Measurements from ENCODE around the gene CHMP3. TPM values are rescaled to one million over a fixed set of nuclear protein-coding genes. Genes with fewer than 3 reads are reported as not detected.

The CHMP3 gene
- 100 to 1,000 TPM; 104 to 139 (median 122) TPM for total RNA-seq

GRCh38 chr2:86562922-86563649, at the start of gene CHMP3:
Gene CHMP3 (minus strand): TSS chr2:86563443. CDS start chr2:86563348, 95 bp downstream.
- no peaks in the 10 kb centered on the region for H3K36me3 ChIP-seq
- no peak for TF ChIP-seq CTCF (IDR thresholded peaks at IDR 0.05)
- TF ChIP-seq POLR2A (IDR thresholded peaks at IDR 0.05): peak; percentile 74 to 86
- no peaks in the 10 kb centered on the region for H3K9me3 ChIP-seq
- H3K4me1 ChIP-seq: peaks cover 0 to 23% (median 5%) of the 10 kb centered on the region in 4 donors
- peak within 1 kb of the TSS; percentile 55 to 96 (median 76) for H3K4me3 ChIP-seq
- DNase-seq: peak; percentile 95 to 98 (median 95)
- H3K27me3 ChIP-seq: no peaks in the 10 kb centered on the region
- peak within 1 kb of the TSS; percentile 91 to 100 (median 96) for H3K27ac ChIP-seq

- Histone ChIP-seq H3K27ac (no peak overlapping the region), H3K27me3 (no peaks in the 10 kb centered on the region), H3K36me3 (peaks cover 0 to 83% (median 0%) of the 10 kb centered on the region in 3 donors), H3K4me3 (no peak overlapping the region), H3K9me3 (no peaks in the 10 kb centered on the region), H3K4me1 (no peaks in the 10 kb centered on the region)
- no peak for TF ChIP-seq POLR2A (IDR thresholded peaks at IDR 0.05)
- TF ChIP-seq CTCF (IDR thresholded peaks at IDR 0.05): no peak
- DNase-seq: no peak
These were observed 47.6 kb upstream of the CHMP3 start for GRCh38 chr2:86610871-86611270.

DNA sequence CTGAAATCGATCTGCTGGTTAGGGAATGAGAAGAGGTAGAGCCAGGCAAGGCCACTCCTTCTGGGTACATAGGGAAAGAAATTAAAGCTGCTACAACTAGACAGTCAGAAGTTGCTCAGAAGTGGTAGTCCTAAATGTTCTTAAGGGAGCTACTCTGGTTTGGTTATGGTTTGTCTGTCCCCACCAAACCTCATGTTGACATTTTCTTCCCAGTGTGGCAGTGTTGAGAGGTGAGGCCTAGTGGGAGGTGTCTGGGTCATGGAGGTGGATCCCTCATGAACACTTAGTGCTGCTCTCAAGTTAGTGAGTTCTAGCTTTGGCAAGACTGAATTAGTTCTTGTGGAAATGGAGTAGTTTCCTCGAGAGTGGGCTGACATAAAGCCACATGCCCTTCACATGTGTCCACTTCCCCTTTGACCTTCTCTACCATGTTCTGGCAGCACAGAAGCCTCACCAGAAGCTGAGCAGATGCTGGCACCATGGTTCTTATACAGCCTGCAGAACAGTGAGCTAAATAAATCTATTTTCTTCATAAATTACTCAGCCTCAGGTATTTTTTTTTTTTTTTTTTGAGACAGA, 45.7 kb upstream of the CHMP3 start:
- no peak for DNase-seq
- no peaks in the 10 kb centered on the region for H3K4me1 ChIP-seq
- no peaks in the 10 kb centered on the region for H3K27me3 ChIP-seq
- peaks cover 0 to 84% (median 0%) of the 10 kb centered on the region in 3 donors for H3K36me3 ChIP-seq
- H3K9me3 ChIP-seq: no peaks in the 10 kb centered on the region
- no peak overlapping the region for H3K27ac ChIP-seq
- H3K4me3 ChIP-seq: no peak overlapping the region
- TF ChIP-seq CTCF (IDR thresholded peaks at IDR 0.05): no peak
- TF ChIP-seq POLR2A (IDR thresholded peaks at IDR 0.05): no peak

GRCh38 chr2:86603905-86604304, 40.7 kb upstream of the CHMP3 start:
- no peaks in the 10 kb centered on the region for H3K9me3 ChIP-seq
- TF ChIP-seq CTCF (IDR thresholded peaks at IDR 0.05) (no peak), POLR2A (IDR thresholded peaks at IDR 0.05) (no peak)
- H3K36me3 ChIP-seq: peaks cover 0 to 55% (median 0%) of the 10 kb centered on the region in 3 donors
- no peaks in the 10 kb centered on the region for H3K27me3 ChIP-seq
- H3K4me1 ChIP-seq: no peaks in the 10 kb centered on the region
- DNase-seq: no peak
- no peak overlapping the region for H3K27ac ChIP-seq
- H3K4me3 ChIP-seq: no peak overlapping the region

GRCh38 chr2:86598966-86599365, 35.7 kb upstream of the CHMP3 start:
- no peaks in the 10 kb centered on the region for H3K9me3 ChIP-seq
- DNase-seq: no peak
- H3K27ac ChIP-seq: no peak overlapping the region
- H3K27me3 ChIP-seq: no peaks in the 10 kb centered on the region
- H3K4me3 ChIP-seq: no peak overlapping the region
- H3K4me1 ChIP-seq: no peaks in the 10 kb centered on the region
- TF ChIP-seq POLR2A (IDR thresholded peaks at IDR 0.05) (no peak), CTCF (IDR thresholded peaks at IDR 0.05) (no peak)
- peaks cover 0 to 15% (median 0%) of the 10 kb centered on the region in 3 donors for H3K36me3 ChIP-seq

Measured in Peyer's patch (tissue), 4 donors.